Measurements from ENCODE around the gene VARS1.
A peak's percentile ranks its signal among the peaks of the same experiment; 100 is the strongest.

The VARS1 gene

GRCh38 chr6:31771992-31772358 lies 23.6 kb downstream of the VARS1 start:
- DNase-seq (ENCODE audit: low read depth), result no peak

GRCh38 chr6:31770860-31771259 lies 24.7 kb downstream of the VARS1 start:
- DNase-seq (ENCODE audit: low read depth), result no peak

GRCh38 chr6:31769684-31770371 lies 25.7 kb downstream of the VARS1 start:
- peak; percentile 69 for DNase-seq (ENCODE audit: low read depth)

- no peak for DNase-seq (ENCODE audit: low read depth)
Observed at GRCh38 chr6:31768363-31769257, 26.9 kb downstream of the VARS1 start.

- no peak for DNase-seq (ENCODE audit: low read depth)
Observed at GRCh38 chr6:31767096-31767645, 28.4 kb downstream of the VARS1 start.

- DNase-seq (ENCODE audit: low read depth), result no peak
Observed at GRCh38 chr6:31765910-31766794, 29.4 kb downstream of the VARS1 start.

GRCh38 chr6:31765559-31765909 lies 30.0 kb downstream of the VARS1 start:
- DNase-seq (ENCODE audit: low read depth), result no peak

GRCh38 chr6:31764198-31764597 lies 31.4 kb downstream of the VARS1 start:
- DNase-seq (ENCODE audit: low read depth), result no peak

GRCh38 chr6:31763619-31763940 lies 32.0 kb downstream of the VARS1 start:
- no peak for DNase-seq (ENCODE audit: low read depth)

- no peak for DNase-seq (ENCODE audit: low read depth)
Observed at GRCh38 chr6:31762878-31763618, 32.5 kb downstream of the VARS1 start.

- DNase-seq (ENCODE audit: low read depth), result no peak
Observed at GRCh38 chr6:31762356-31762755, 33.2 kb downstream of the VARS1 start, which contains the start of gene SAPCD1. TSS of gene SAPCD1 (plus strand) at chr6:31762656. CDS start at chr6:31763055, 399 bp downstream.

GRCh38 chr6:31761343-31761742 lies 34.2 kb downstream of the VARS1 start:
- DNase-seq (ENCODE audit: low read depth), result no peak

GRCh38 chr6:31760790-31761189 lies 34.8 kb downstream of the VARS1 start:
- no peak for DNase-seq (ENCODE audit: low read depth)

- no peak for DNase-seq (ENCODE audit: low read depth)
Observed at GRCh38 chr6:31758281-31758680, 37.3 kb downstream of the VARS1 start.

GRCh38 chr6:31752739-31753319 lies 42.7 kb downstream of the VARS1 start:
- no peak for DNase-seq (ENCODE audit: low read depth)

- DNase-seq (ENCODE audit: low read depth), result no peak
Observed at GRCh38 chr6:31750411-31751022, 45.0 kb downstream of the VARS1 start.

GRCh38 chr6:31749301-31750036 lies 46.1 kb downstream of the VARS1 start:
- no peak for DNase-seq (ENCODE audit: low read depth)

All from activated T-helper 9 cell treated with anti-CD3 and anti-CD28 coated beads, Interleukin-2, amount 50 U/mL, for 16 hours (primary cell).